NCI-H2081 (cell line): ENCODE measurements around the gene AFAP1.

Experiments
- DNase-seq, 2 experiments: peaks; one replicate each; lab custom pipeline; 2025; lab: John Stamatoyannopoulos, UW

The AFAP1 gene

DNA sequence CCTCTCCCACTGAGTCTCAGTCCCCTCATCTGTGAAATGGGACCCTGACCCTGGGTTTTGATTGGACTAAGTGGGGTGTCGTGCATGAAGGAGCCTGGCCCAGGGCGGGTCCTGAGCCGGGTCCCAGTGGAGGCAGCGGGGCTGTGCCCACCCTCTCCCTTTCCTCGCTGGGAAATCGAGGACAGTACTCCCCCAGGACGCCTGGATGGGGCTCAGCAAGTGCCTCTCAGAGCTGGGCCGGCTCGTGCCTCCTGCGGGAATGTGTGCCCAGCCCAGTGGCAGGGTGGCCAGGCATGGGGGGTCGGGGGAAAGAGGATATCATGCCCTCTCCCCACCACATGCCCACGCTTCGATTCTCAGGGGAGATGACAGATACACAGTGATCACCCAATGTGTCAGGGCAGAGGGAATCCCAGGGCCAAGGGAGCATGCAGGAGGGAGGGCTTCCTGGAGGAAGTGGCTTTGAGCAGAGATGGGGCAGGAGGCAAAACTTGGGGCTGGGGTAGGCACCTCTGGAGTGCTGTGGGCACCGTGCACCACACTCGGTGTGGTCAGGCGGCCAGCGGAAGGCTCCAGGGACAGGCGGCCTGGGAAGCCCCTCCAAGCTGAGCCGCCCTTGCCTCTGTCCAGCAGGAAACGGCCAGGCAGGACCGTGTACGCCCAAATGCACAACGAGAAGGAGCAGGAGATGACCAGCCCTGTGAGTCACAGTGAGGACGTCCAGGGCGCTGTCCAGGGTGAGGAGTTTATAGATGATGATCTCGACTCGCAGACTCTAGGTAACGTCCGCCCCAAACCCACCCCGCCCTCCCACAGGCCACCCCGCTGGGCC, 203.0 kb downstream of the AFAP1 start:
- no peak for DNase-seq

DNA sequence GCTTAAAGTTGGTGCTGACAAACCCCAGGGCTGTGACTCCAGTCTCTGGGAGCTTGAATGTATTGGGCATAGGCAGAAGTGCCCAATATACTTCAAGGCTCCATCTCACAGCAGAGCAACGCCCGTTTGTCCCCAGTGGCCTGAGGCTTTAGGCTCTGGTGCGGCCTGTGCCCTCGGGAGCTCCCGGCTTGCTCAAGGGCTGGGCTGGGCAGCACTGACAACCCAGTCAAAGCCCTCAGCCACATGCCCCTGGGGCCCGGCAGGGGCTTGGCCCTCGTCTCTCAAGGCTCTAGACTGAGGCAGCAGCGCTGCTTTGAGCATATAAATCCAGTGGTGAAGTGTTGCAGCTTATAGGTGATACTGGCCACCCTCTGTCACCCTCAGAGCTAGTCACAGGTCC, 203.7 kb downstream of the AFAP1 start:
- DNase-seq = no peak

DNA sequence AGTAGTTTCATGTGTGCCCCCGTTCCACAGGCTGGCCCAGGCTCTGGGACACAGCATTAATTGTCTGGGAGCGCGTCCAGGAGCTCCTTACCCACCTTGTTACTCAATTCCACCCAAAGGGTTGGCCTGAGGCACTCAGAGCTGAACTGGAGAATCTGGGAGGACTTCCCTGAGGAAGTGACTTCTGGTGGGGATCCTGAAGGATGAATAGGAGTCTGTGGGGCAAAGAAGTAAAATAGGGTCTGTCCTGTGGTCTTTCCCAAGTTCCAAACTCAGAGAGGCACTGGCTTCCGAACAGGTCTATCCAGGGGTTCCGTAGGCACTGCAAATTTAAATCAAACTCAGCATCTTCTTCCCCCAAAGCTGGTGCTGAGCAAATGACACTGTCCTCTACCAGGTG, 204.3 kb downstream of the AFAP1 start:
- no peak for DNase-seq

DNA sequence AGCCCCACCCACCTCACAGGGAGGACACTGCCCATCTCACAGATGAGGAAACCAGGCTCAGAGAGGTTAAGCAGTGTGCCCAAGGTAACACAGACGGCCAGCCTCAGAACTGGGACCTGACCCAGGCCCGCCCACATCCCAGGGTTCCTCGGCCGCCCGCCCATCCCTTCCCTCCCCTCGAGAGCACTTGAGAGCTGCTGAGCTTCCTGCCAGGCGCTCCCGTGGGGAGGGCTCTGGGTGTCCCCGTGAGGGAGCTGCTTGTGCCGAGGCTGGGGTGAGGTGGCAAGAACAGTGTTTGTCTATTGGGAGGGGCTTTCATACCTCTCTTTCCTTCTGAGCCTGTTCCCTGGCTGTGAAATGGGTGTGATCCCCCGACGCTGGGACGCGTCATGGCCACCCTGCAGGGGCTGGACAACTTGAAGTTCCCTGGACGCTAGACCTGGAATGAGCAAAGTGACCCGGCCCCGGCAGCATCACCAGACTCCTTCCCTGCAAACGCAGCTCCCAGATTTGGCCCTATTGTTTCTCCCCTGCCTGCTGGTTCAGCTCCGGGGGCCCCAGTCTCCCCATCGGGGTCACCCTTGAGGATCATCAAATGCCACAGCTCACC, 204.9 kb downstream of the AFAP1 start:
- DNase-seq = no peak

DNA sequence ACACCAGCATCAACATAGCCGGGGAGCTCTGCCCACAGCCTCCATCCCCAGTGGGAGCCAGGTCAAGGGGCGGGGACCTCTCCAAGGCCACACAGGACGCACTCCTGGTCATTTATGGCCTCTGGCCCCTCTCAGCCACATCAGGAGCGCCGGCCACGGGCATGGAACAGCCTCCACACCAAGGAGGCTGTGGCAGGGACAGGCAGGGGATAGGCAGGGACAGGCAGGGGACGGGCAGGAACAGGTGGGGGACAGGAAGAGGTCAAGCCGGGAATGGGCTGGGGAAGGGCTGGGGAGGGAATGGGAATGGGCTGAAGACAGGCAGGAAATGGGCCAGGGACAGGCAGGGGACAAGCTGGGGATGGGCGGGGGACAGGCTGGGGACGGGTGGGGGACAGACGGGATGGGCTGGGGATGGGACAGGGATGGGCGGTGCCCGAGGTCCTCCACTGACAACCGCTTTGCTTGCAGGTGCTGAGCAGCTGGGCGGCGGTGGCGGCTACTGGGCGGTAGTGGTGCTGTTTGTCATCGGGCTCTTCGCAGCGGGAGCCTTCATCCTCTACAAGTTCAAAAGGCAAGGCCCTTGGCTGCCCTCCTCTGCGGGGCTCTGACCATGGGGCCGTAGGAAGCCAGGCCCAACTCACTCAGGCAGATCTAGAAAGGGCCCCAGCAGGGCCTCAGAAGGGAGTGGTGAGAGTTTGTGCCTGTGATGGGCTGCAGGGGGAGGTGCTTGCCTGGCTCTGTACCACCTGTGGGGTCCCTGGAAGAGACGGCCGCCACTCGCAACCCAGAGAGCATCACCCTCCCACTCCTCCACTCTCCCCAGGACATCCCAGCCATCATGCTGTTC, 205.6 kb downstream of the AFAP1 start:
- DNase-seq = no peak

DNA sequence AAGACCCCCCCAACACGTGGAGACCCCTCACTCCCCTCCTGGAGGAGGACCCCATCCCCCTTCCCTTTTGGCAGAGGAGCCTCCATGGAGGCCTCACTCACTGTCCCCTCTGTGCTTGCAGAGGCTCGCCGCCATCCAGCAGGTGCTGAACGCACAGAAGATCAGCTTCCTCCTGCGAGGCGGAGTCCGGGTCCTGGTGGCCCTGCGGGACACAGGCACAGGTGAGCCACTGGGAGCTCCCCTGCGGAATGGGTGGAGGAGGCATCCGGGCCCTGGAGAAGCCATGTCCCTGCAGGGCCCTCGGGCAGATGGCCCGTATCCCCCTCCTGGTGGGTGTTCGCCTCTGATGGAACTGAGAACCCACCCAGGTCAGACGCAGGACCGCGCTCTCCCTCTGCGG, 206.5 kb downstream of the AFAP1 start:
- no peak for DNase-seq

DNA sequence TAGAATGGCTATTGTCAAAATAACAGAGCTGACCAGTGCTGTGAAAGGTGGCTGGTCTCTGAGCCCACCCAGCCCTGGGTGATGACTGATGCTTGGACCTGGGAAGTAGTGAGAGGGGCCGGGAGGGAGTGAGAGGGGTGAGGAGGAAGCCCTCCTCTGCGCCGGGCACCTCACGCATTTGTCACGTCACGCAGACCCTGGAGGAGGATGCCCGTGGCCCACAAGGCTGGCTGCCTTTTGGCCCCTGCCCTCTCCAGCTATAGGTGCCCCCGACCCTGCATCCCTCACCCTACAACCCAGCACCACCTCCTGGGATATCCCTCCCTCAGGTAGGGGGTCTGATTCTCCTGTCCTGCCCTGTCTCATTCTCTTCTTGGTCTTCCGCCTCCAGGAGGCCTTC, 207.4 kb downstream of the AFAP1 start:
- no peak for DNase-seq

DNA sequence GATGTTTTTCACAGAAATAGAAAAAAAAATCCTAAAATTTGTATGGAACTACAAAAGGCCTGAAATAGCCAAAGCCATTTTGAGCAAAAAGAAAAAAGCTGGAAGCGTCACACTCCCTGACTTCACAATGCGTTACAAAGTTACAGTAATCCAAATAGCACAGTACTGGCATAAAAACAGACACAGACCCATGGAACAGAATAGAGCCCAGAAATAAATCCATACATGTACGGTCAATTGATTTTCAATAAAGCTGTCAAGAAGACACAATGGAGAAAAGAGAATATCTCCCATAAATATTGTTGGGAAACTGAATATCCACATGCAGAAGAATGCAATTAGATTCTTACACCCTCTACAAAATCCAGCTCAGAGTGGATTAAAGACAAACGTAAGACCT, 208.2 kb downstream of the AFAP1 start:
- no peak for DNase-seq

DNA sequence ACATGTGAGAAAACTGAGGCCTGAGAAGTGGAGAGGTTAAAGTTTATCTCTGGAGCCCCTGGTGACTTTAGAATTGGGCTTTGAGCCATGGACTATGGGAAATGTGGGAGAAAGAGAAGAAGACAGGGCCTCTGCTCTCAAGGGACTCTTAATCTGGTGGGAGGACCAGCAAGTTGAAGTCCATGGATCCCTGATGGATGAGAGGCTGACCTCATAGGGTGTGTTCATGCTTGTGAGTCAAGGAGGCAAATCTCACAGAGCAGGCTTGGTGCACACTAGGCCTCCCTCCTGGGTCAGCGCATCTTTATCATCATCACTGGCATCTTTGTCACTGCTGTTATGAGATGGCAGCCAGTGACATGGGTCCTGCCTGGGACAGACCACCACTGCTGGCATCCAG, 211.9 kb downstream of the AFAP1 start:
- no peak for DNase-seq

DNA sequence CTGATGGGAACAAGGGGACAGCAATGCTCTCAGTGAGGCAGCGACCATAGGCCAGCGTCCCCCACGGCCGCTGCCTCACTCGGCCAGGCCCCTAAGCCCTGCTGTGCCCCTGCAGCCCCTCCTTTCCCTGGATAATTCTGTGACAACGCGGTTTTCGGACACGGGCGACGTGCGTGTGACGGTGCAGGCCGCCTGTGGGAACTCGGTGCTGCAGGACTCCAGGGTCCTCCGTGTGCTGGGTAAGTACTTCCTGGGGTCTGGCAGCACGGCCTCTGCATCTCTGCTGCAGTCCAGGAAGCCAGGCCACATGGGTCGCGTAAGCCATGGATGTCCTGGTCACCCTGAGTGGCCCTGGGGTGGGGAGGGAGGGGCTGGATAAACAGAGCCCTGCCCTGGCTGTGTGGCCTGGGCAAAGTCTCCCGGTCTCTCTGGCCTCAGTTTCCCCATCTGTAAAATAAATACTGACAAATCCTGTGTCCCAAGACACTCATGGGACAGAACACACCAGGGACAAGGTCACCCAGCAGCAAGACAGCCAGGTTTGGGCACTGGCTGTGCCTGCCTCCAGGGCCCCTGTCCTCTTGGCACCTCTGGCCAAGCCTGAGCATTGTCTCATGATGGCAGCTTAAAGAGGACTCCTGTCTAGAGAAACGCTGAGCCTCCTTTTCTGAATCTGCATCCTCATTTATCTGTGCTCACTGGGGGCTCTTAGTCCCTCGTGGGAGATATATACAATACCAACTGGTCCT, 212.8 kb downstream of the AFAP1 start:
- no peak for DNase-seq

DNA sequence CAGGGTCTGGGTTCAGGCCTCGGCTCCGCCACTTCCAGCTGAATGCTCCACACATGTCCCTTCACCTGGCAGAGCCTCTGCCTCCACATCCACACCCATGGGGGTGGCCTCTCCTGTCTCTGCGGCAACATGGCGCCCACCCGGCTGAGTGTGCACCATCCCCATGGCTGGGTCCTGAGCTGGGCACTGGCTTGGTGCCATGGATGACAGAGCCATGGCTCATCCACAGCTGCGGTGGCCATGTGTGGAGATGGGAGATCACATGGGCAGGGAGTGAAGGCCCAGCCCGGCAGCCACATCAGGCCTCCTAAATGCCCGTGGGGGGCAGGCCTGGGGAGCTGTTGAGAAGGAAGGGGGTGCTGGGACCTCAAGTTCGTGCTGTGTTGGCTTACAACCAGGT, 213.7 kb downstream of the AFAP1 start:
- no peak for DNase-seq

DNA sequence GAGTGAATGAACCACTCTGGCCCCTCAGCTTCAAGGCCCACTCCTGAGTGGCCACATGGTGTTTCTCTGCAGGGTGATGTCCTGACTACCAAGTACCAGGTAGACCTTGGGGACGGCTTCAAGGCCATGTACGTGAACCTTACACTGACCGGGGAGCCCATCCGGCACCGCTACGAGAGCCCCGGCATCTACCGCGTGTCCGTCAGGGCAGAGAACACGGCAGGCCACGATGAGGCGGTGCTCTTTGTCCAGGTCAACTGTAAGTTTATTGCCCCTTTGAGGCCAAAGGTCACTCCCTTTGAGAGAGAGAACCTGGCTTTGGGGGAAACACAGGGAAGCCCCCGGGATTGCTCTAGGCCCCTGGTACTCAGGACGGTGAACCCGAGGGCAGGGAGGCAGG, 216.0 kb downstream of the AFAP1 start:
- no peak for DNase-seq

DNA sequence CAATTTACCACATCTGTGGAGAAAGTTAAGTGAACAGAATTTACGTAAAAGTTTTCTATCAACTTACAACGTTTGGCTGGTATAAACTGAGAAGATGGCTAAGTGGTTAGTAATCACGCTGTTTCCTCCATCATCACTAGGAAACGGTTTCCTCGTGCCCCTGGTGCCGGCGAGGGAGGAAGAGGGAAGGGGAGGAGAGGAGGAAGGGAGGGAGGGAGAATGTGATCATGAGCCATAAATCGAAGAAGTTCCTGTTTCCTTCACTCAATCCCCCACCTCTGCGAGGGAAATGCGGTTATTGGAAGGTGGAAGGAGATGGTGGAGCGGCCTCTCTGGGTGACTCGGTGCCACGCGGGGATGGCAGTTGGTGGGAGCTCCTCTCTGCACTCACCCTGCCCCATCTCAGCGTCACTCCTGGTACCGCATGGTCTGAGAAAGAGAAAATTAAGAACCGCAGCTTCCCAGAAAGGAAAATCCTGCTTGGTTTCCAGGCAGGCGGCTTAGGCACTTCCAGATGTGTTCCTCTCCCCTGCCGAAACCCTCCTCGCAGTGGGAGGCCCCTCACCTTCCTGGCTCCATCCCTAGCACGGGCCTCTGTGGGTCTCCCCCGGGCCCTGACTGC, 216.8 kb downstream of the AFAP1 start:
- no peak for DNase-seq

DNA sequence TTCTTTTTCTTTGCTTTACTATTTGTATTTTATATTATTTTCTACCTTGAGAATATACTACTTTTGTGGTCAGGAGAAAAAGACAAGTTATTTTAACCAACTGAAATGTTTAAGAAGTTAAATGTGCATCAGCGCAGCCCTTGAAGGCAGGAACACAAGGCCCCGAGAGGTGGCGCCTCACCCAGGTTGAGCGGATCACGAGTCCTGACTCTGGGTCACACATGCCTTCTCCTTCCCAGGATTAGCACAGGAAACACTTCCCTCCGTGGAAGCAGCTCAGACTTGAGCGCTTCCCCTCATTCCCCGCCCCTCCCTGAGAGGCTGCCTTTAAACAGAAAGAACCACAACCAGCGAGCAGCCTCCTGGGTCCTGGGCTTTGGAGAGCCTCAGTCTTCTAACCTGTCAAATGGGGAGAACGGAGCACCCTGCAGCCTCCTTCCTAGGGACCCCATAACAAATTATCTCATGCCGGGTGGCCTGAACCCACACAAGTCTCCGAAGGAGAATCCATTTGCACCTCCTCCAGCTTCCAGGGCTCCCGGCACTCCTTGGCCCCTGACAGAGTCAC, 217.6 kb downstream of the AFAP1 start:
- peak in 1 of 2 experiments; percentile 14 for DNase-seq

DNA sequence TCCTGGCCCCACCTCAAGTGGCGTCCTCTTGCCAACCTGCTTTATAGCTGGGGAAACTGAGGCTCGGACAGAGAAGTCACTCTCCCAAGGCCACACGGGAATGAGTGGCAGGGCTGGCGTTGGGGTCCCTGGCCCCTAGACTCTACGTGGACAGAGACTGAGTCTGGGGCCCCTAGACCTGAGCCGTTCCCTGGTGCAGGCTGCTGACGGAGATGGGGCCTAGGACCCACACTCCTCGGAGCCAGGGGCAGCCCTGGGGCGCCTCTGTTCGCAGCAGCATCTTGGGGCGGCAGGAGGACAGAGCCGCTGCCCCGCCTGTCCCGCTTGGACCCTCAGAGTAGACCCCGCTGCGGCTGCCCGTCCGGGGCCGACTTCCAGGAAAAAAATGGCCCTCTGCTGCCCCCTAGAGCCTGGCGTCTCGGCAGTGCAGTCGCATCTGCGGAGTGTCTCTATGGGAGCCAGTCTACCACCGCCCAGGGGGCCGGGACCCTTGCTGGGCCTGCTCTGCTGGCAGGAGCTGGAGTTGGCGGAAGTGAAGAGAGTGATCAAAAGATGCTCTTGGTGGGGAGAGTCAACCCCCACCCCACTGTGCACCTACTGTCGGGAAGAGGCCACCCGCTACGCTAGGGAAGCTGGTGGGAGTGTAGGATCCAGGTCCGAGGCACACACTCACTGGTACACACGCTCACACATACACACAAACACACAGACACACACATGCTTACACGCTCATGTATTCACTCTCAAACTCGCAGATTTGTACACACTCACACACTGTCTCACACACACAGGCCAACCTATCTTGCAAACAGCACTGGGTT, 220.1 kb downstream of the AFAP1 start:
- DNase-seq = peak; percentile 52 to 59

DNA sequence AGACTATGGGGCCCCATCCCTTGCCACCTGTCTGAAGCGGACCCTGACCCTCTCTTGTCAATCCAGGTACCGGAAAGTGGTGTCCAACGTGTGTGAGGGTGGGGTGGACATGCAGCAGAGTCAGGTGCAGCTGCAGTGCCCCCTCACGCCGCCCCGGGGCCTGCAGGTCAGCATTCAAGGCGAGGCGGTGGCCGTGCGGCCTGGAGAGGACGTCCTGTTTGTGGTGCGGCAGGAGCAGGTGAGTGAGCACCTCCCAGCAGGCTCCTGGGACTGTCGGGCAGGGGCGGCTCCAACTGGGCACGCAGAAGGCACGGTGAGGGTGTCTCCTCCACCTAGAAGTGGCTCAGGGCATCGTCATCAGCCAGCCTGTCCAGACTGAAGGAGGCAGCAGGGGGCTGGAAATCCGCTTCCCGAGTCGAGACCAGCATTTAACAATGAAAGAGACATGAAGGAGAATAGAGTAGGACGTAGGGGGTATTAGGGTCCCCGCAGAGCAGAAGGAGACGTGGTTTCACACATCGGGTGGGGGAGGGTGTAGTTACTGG, 221.6 kb downstream of the AFAP1 start:
- DNase-seq = no peak

DNA sequence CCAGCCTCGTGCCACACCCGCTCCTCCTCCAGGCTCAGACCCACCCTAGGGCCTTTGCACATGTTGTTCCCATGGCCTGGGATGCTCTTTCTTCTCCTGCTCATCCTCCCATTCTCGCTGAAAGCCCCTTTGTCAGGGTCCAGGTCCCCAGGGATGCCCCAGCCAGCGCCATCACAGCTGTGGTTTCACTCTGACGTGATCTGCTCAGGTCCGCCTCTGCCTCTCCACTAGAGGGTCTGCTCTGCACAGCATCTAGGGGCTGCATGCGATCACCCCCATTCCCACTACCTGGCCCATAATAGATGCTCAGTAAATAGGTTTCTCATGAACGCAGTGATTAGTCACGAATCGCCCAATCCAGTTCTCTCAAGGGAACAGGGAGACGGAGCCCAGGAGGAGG, 222.5 kb downstream of the AFAP1 start:
- DNase-seq = no peak

DNA sequence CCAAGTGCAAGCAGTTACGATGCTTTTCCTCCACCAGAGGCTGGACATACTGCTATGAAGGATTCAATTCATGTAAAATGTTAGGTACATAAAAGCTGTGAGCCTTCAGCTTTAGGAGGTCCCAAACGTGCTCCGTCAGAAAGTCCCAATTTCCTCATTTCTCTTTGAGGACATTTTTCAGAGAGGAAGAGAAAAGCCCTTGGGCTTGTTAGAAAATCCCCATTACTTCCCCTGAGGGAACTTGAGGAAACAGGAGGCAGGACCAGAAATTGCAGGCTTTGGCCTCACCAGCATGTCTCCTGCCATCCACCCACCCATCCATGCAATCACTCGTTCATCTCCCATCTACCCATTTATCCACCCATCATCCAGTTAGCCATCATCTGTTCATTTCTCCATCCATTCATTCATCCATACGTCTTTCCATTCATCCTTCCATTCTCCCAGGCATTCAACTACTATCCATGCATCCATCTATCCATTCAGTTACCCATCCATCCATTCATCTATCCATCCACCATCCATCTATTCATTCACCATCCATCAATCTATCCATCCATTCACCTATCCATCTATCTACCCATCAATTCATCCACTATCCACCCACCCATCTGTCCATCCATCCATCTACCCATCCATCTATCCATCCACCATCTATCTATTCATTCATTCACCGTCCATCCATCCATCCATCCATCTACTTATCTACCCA, 223.5 kb downstream of the AFAP1 start:
- DNase-seq = no peak

DNA sequence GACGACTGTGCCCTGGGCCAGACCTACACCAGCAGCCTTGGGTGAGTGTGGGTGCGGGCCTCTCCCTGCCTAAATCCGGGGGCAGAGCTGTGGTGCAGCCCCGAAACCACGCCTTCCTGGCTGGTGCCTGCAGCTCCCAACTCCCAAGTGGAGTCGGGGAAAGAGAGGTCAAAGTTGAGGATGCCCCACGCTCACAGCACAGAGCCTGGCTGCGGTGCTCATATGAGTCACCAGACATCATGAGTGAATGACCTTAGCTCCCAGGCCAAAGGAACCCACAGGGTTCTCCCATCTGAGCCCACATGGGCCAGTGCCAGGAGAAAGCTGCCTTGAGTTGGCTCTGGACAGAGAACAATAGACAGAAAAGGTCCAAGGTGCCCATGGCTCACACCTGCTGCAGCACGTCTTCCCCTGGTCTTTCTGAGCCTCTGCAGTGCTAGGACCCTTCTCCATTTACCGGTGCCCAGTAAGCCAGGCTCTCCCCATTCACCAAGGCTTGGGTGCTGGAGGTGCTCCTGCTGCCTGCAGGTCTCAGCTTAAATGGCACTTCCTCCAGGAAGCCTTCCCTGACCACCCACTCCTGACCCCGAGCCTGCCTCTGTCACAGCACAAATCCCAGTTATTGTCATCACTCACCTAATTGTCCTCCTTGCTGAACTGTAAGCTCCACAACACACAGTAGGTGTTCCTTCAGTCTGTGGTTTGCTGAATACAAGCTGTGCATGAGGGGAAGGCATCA, 224.2 kb downstream of the AFAP1 start:
- no peak for DNase-seq
